Psoas muscle (tissue), 8 donors: ENCODE measurements around the gene SPTB. TPM values are rescaled to one million over a fixed set of nuclear protein-coding genes. Genes with fewer than 3 reads are reported as not detected.

Experiments
- ATAC-seq, 4 donors: fragments of 200-7000 bp; cut with Tn5 transposase; one replicate each; pipeline ENCODE4 v1.9.1; 2020; ENCODE audit warnings: moderate library complexity in 3 of 4, mild to moderate bottlenecking in 2 of 4
- DNase-seq, 2 donors: peaks; one replicate each; pipeline ENCODE4 v3.0.0-alpha.2; 2020
- H3K27ac ChIP-seq: fragments of 200-600 bp; one replicate; pipeline ENCODE4 v1.8.0; 2022
- H3K27me3 ChIP-seq, 3 donors: fragments of 200-600 bp in 1 of 3; one replicate each; pipeline versions ENCODE4 v1.6.1 to v1.8.0; 2013 to 2022; ENCODE audit warnings: low read length in 2 of 3, mild to moderate bottlenecking in 2 of 3, moderate library complexity in 1 of 3; ENCODE audit not compliant: insufficient read depth in 3 of 3
- H3K36me3 ChIP-seq, 2 donors: fragments of 200-600 bp in 1 of 2; one replicate each; pipeline versions ENCODE4 v1.6.1 to v1.8.0; 2013 to 2022; ENCODE audit warnings: low read depth in 1 of 2, mild to moderate bottlenecking in 1 of 2, moderate library complexity in 1 of 2; ENCODE audit not compliant: insufficient read depth in 1 of 2
- H3K4me1 ChIP-seq: fragments of 200-600 bp; one replicate; pipeline ENCODE4 v1.8.0; 2022
- H3K4me3 ChIP-seq: fragments of 200-600 bp; one replicate; pipeline ENCODE4 v1.8.0; 2022; ENCODE audit warnings: mild to moderate bottlenecking
- H3K9me3 ChIP-seq: fragments of 200-600 bp; one replicate; pipeline ENCODE4 v1.8.0; 2022
- CTCF ChIP-seq: fragments of 200-600 bp; IDR thresholded peaks from one replicate; pipeline ENCODE4 v1.8.0; 2022; ENCODE audit warnings: antibody characterized with exemption
- WGBS, 3 donors: extraction: QIAGEN DNeasy Blood & Tissue Kit; methylation state at CpG; one replicate each; pipeline versions ENCODE4 v1.1.6 to v1.1.7; 2013; 5-methylcytosine and 5-hydroxymethylcytosine counted together
- intact Hi-C, 2 donors: fragments of 100-400 bp; cut with DNase I; formaldehyde crosslinking; loops; one replicate each; pipeline versions ENCODE4 v1.11.0 to v1.14.2; 2022
- polyA plus RNA-seq, 3 donors: library from polyadenylated mRNA; stranded (reverse); fragments of 200-250 nt; gene quantifications; one replicate each; pipeline ENCODE4 v1.2.3, GENCODE V29; 2013
- total RNA-seq, 4 donors: library from RNA; stranded (reverse); fragmentation: NEBNext Ultra II Directional in 2 of 4; extraction: Animal tissue kit (Norgen Biotek cat#: 25700) in 2 of 4; gene quantifications; one replicate each; pipeline versions ENCODE4 v1.2.1 to v1.2.4, GENCODE V29; 2021 to 2023
- donor health status: healthy with polysubstance abuse.
- donor health status: DM: no; HTN: no; CAD: no; lungs with moderate emphysema.
- donor health status: Bipolar disorder and iron deficiency.
- donor health status: healthy.
- donor health status: DM: yes; HTN: yes; CAD: no.
- donor health status: DM: no; HTN: no; CAD: no.
- donor health status: DM: no; HTN: no; CAD: no.
- donor health status: DM: yes; HTN: yes; CAD: no.

SPTB gene
- total and polyA plus RNA-seq, 7 donors, result 43.4 to 540 (median 374) TPM

DNA sequence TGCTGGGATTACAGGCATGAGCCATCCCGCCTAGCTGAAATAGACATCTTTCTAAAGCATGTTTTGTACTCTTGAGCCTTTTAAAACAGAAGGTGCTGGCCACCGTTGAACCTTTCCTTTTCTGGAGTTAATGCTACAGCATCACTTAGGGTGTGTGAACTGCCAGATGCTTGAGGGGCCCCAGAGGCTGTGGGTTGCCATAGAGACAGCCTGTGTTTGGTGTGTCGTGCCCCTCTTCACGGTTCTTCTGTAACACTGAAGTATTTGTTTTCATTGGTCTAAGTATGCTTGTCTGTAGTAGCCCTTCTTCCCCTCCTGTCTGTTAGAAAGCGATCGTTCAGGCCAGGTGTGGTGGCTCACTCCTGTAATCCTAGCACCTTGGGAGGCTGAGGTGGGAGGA, 144.7 kb downstream of the SPTB start:
- no peaks in the 10 kb centered on the region for H3K4me1 ChIP-seq
- peaks cover 0 to 17% of the 10 kb centered on the region in 2 donors for H3K36me3 ChIP-seq
- 59 to 75% (median 70%) methylated on average over 6 of the region's 6 CpGs for WGBS, 3 donors
- TF ChIP-seq CTCF, result no peak
- no peak overlapping the region for H3K4me3 ChIP-seq
- H3K9me3 ChIP-seq, result no peaks in the 10 kb centered on the region
- H3K27me3 ChIP-seq, result no peaks in the 10 kb centered on the region
- DNase-seq (no peak), ATAC-seq (no peak)
- intact Hi-C loops, result no loop called here
- H3K27ac ChIP-seq, result peak overlapping the region; percentile 9

- DNase-seq (no peak), ATAC-seq (no peak)
- Histone ChIP-seq H3K27ac (no peak overlapping the region), H3K36me3 (peaks cover 0 to 17% of the 10 kb centered on the region in 2 donors), H3K4me3 (no peak overlapping the region), H3K27me3 (no peaks in the 10 kb centered on the region), H3K9me3 (no peaks in the 10 kb centered on the region), H3K4me1 (no peaks in the 10 kb centered on the region)
- TF ChIP-seq CTCF, result no peak
- intact Hi-C loops, result no loop called here
- WGBS, 3 donors, result 50 to 87% (median 81%) methylated on average over 1 of the region's 1 CpG
Observed at GRCh38 chr14:64733899-64734298, 145.8 kb downstream of the SPTB start.

- intact Hi-C loops, result no loop called here
- no peaks in the 10 kb centered on the region for H3K27me3 ChIP-seq
- peaks cover 0 to 18% of the 10 kb centered on the region in 2 donors for H3K36me3 ChIP-seq
- H3K9me3 ChIP-seq, result no peaks in the 10 kb centered on the region
- 89 to 93% (median 91%) methylated on average over 11 of the region's 11 CpGs for WGBS, 3 donors
- no peak for ATAC-seq
- peak in 1 of 2 donors; percentile 19 for DNase-seq
- H3K27ac ChIP-seq, result no peak overlapping the region
- no peaks in the 10 kb centered on the region for H3K4me1 ChIP-seq
- no peak for TF ChIP-seq CTCF
- H3K4me3 ChIP-seq, result no peak overlapping the region
Observed at GRCh38 chr14:64733321-64733720, 146.4 kb downstream of the SPTB start.

DNA sequence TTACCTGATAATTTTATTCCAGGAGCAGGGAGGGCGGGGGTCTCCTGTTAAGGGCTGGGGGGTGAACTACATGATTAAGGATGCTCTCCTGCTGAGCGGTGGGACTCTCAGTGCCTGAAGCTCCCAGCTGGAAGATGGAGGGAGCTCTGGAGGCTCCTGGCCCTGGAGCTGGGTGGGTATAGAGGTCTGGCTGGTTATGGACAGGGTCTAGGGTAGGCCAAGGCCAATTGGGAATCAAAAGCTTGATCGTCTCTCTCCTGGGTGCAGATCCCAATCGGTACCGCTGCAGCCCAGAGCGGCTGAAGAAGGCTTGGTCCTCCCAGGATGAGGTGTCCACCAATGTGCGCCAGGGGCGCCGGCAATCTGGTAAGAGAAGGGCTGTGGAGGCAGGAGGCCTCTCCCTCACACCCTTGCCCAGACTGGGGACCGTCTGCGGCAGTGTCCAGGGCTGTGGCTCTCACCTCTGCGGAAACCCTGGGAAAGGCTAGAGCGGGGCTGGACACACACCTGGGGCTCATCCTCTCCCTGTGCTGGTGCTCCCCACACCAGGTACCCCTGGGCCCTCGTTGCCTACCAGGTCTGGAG, 147.1 kb downstream of the SPTB start:
- H3K27ac ChIP-seq, result no peak overlapping the region
- no peaks in the 10 kb centered on the region for H3K9me3 ChIP-seq
- no peaks in the 10 kb centered on the region for H3K27me3 ChIP-seq
- no peaks in the 10 kb centered on the region for H3K4me1 ChIP-seq
- peaks cover 0 to 25% of the 10 kb centered on the region in 2 donors for H3K36me3 ChIP-seq
- H3K4me3 ChIP-seq, result no peak overlapping the region
- ATAC-seq, result no peak
- peak in 1 of 2 donors; percentile 43 for DNase-seq
- WGBS, 3 donors, result 91 to 98% (median 97%) methylated on average over 14 of the region's 14 CpGs
- intact Hi-C loops, result no loop called here
- no peak for TF ChIP-seq CTCF

GRCh38 chr14:64732066-64732465, 147.6 kb downstream of the SPTB start:
- DNase-seq (peak in 1 of 2 donors; percentile 12), ATAC-seq (no peak)
- H3K4me3 ChIP-seq, result no peak overlapping the region
- no peaks in the 10 kb centered on the region for H3K9me3 ChIP-seq
- intact Hi-C loops, result no loop called here
- WGBS, 3 donors, result 93 to 98% (median 97%) methylated on average over 4 of the region's 4 CpGs
- no peak overlapping the region for H3K27ac ChIP-seq
- H3K4me1 ChIP-seq, result no peaks in the 10 kb centered on the region
- H3K27me3 ChIP-seq, result no peaks in the 10 kb centered on the region
- TF ChIP-seq CTCF, result no peak
- peaks cover 0 to 26% of the 10 kb centered on the region in 2 donors for H3K36me3 ChIP-seq
